NB4 (cell line): ENCODE results near the gene ZNF821.

Experiments used
- CTCF ChIP-seq: IDR thresholded peaks from one replicate; pipeline ENCODE4 v1.5.1; 2012; ENCODE audit warnings: low read depth, low read length
- POLR2A ChIP-seq: IDR thresholded peaks from 2 replicates; pipeline ENCODE4 v1.6.1; 2011; ENCODE audit warnings: mild to moderate bottlenecking; ENCODE audit not compliant: insufficient read length; ENCODE audit errors: extremely low read depth

GRCh38 chr16:71878911-71879310 lies 5.1 kb downstream of the ZNF821 start:
- no peak for TF ChIP-seq CTCF
- no peak for TF ChIP-seq POLR2A
